GM23338 (cell line): ENCODE results near the gene B3GALT5.

Experiments
- CREB1 ChIP-seq: fragments of 250-450 bp; sonication (Bioruptor Pico); IDR thresholded peaks from 2 replicates; pipeline ENCODE4 v1.5.0; 2020; ENCODE audit warnings: low read depth, mild to moderate bottlenecking, moderate library complexity
- CTCF ChIP-seq, 2 experiments: fragments of 200-600 bp in 1 of 2; sonication (generic) in 1 of 2; conservative IDR thresholded peaks; 2 replicates each; pipeline versions ENCODE4 v1.5.1 to v1.6.1; 2016 to 2017; ENCODE audit warnings: antibody characterized with exemption in 2 of 2, low read depth in 2 of 2, mild to moderate bottlenecking in 2 of 2, moderate library complexity in 1 of 2
- EZH2 ChIP-seq: fragments of 200-600 bp; sonication (generic); IDR thresholded peaks from one replicate; pipeline ENCODE4 v1.8.0; 2017; ENCODE audit warnings: antibody characterized with exemption, mild to moderate bottlenecking, low read depth; ENCODE audit not compliant: unreplicated experiment
- TF ChIP-seq, protein P1 (sequence below): IDR thresholded peaks from one replicate; pipeline ENCODE4 v1.6.1; 2018; ENCODE audit warnings: antibody characterized with exemption; ENCODE audit not compliant: unreplicated experiment

DNA sequence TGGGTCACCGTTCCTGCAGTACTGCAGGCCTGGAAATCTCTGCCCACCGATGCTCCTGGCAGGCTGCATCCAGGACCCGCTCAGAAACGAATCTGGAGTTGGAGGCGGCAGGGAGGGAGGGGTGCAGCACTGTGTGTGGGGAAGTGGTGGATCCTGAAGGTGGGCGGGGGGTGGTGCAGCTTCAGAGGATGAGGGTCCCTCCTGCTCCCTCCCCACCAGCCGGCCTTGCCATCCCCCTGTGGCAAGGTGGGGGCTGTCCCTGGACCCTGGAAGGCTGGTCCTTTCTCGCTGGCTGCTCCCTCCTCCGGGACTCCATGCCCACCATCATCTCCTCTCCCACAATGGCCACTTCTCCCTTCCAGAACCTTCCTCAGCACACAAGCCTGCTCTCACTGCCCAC, 60.4 kb downstream of the B3GALT5 start:
- TF ChIP-seq CTCF (conservative IDR thresholded peaks at IDR 0.05; ENCODE audit: low read depth in 2 of 2) = no peak
- TF ChIP-seq, protein P1, sequence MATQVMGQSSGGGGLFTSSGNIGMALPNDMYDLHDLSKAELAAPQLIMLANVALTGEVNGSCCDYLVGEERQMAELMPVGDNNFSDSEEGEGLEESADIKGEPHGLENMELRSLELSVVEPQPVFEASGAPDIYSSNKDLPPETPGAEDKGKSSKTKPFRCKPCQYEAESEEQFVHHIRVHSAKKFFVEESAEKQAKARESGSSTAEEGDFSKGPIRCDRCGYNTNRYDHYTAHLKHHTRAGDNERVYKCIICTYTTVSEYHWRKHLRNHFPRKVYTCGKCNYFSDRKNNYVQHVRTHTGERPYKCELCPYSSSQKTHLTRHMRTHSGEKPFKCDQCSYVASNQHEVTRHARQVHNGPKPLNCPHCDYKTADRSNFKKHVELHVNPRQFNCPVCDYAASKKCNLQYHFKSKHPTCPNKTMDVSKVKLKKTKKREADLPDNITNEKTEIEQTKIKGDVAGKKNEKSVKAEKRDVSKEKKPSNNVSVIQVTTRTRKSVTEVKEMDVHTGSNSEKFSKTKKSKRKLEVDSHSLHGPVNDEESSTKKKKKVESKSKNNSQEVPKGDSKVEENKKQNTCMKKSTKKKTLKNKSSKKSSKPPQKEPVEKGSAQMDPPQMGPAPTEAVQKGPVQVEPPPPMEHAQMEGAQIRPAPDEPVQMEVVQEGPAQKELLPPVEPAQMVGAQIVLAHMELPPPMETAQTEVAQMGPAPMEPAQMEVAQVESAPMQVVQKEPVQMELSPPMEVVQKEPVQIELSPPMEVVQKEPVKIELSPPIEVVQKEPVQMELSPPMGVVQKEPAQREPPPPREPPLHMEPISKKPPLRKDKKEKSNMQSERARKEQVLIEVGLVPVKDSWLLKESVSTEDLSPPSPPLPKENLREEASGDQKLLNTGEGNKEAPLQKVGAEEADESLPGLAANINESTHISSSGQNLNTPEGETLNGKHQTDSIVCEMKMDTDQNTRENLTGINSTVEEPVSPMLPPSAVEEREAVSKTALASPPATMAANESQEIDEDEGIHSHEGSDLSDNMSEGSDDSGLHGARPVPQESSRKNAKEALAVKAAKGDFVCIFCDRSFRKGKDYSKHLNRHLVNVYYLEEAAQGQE = no peak
- TF ChIP-seq CREB1 (CRISPR knock-in tag) = no peak
- no peak for TF ChIP-seq EZH2
